ENCODE results near the gene RPL10A.
"Not testable (repeated sequence)": the region's sequence is repeated elsewhere in the genome, so short reads cannot be mapped to it uniquely, and the experiment has no call there.

The RPL10A gene

GRCh38 chr6:35427851-35428321 lies 40.3 kb upstream of the RPL10A start:
- in situ Hi-C loops (cut with HindIII; ENCODE audit: low sequenced_read_pairs): no loop called here
- no peak for TF ChIP-seq CTCF (IDR thresholded peaks at IDR 0.05; ENCODE audit: low read depth, low read length, missing control alignments)
- DNase-seq (ENCODE audit: low read depth): no peak

GRCh38 chr6:35428421-35429149 lies 39.6 kb upstream of the RPL10A start:
- no peak overlapping the region for H3K4me3 ChIP-seq (ENCODE audit: low read depth, low read length)
- no peak for DNase-seq (ENCODE audit: low read depth)
- in situ Hi-C loops (cut with HindIII; ENCODE audit: low sequenced_read_pairs): no loop called here
- no peak for TF ChIP-seq CTCF (IDR thresholded peaks at IDR 0.05; ENCODE audit: low read depth, low read length, missing control alignments)

More at GRCh38 chr6:35427851-35428321, 40.3 kb upstream of the RPL10A start:
- H3K4me3 ChIP-seq (ENCODE audit: low read depth, low read length): no peak overlapping the region

GRCh38 chr6:35429463-35429862 lies 38.7 kb upstream of the RPL10A start:
- no peak for DNase-seq (ENCODE audit: low read depth)
- in situ Hi-C loops (cut with HindIII; ENCODE audit: low sequenced_read_pairs): no loop called here
- no peak for TF ChIP-seq CTCF (IDR thresholded peaks at IDR 0.05; ENCODE audit: low read depth, low read length, missing control alignments)

GRCh38 chr6:35432291-35432690 lies 35.9 kb upstream of the RPL10A start:
- DNase-seq (ENCODE audit: low read depth): no peak
- H3K4me3 ChIP-seq (ENCODE audit: low read depth, low read length): no peak overlapping the region
- TF ChIP-seq CTCF (IDR thresholded peaks at IDR 0.05; ENCODE audit: low read depth, low read length, missing control alignments): no peak
- in situ Hi-C loops (cut with HindIII; ENCODE audit: low sequenced_read_pairs): no loop called here

More at GRCh38 chr6:35429463-35429862, 38.7 kb upstream of the RPL10A start:
- H3K4me3 ChIP-seq (ENCODE audit: low read depth, low read length): no peak overlapping the region

DNA sequence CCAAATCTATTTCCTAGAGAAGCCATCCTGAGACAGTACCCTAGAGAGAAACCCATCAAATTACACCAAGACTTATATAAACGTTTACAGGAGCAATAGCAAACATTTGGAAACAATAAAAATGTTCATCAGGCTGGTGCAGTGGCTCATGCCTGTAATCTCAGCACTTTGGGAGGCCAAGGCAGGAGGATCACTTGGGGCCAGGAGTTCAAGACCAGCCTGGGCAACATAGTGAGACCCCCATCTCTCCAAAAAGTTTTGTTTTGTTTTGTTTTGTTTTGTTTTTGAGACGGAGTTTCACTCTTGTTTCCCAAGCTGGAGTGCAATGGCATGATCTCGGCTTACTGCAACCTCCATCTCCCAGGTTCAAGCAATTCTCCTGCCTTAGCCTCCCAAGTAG lies 35.5 kb upstream of the RPL10A start:
- H3K4me3 ChIP-seq (ENCODE audit: low read depth, low read length); in situ Hi-C loops (cut with HindIII; ENCODE audit: low sequenced_read_pairs); DNase-seq (ENCODE audit: low read depth): not testable (repeated sequence)

DNA sequence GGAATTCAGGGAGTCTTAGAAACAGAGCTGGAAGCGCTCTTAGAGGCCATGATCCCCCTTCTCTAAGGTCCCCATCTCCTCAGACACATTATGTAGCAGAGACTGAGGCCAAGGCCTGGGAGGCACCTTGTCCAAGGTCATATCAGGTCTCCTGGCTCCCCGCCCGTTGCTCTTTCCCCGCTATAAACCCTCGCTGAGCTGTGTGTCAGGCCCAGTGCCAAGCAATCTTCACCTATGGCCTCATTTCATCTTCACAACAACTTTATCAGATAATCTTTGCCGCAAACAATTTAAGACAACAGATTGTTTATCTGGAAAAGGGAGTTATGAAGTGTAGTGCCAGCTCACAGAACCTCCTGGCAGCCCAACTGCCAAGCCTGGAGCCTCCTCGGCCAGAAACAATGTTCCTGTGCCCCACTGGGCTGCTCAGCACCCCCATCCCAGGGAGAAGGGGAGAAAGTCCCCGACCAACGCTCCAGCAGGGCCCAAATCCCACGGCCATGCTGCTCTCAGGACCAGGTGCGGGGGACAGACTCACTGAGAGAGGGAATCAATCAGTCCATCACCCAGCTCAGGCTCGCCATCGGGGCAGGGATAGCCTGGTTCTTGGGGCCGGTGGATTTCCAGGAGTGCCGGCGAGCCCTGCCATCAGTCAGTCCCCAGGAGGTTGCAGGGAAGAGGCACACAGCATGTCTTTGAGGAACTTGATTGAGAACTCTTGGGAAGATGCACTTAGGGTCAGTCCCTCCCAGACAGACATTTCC lies 32.9 kb upstream of the RPL10A start:
- DNase-seq (ENCODE audit: low read depth): no peak
- in situ Hi-C loops (cut with HindIII; ENCODE audit: low sequenced_read_pairs): no loop called here
- TF ChIP-seq CTCF (IDR thresholded peaks at IDR 0.05; ENCODE audit: low read depth, low read length, missing control alignments): no peak
- H3K4me3 ChIP-seq (ENCODE audit: low read depth, low read length): no peak overlapping the region
